GM21515 (cell line): ENCODE data around the gene THAP3.

Source experiments
- ATAC-seq: cut with Tn5 transposase; IDR thresholded peaks from one replicate; pipeline ENCODE4 v1.9.1; 2021; ENCODE audit not compliant: unreplicated experiment

Gene THAP3, protein sequence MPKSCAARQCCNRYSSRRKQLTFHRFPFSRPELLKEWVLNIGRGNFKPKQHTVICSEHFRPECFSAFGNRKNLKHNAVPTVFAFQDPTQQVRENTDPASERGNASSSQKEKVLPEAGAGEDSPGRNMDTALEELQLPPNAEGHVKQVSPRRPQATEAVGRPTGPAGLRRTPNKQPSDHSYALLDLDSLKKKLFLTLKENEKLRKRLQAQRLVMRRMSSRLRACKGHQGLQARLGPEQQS

DNA sequence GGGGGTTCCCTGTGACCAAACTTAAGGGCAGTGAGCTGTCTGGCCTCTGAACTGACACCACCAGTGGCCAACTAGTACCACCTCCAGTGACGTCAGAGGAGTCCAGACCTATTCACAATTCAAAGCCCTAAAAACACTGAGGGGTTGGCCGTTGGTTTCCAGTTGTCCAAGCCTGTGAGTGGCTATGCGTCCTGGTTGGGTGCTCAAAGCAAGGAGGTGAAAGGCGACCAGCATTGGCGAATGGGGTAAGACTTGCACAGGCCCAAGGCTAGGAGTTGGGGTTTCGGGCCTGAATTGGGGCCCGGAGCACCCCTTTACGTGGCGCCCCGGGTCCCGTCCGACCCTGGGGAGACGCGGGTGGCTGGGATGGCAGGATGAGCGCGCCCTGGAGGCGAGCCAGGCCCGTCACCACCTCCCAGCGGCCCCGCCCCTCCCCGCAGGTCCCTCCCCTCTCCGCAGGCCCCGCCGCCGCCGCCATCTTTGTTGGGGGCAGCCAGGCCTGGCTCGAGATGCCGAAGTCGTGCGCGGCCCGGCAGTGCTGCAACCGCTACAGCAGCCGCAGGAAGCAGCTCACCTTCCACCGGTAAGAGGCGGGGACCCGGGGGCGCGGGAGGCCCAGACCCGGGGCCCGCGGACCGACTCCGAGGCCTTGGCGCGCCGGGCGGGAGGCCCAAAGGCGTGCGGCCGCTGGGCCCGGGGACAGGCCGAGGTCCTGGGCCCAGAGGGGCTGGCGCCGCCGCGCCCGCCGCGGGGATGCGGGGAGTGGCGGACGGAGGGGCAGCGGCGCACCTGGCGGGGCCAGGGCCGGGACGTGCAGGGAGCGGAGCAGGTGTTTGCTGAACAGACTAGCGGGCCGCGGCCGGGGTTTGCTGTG lies at the start of gene THAP3:
Gene THAP3, plus strand, starts transcription at position 159 of the 874 bp plus-strand sequence. Its CDS starts 351 bp downstream, at position 510.
- ATAC-seq, result peak; percentile 69

DNA sequence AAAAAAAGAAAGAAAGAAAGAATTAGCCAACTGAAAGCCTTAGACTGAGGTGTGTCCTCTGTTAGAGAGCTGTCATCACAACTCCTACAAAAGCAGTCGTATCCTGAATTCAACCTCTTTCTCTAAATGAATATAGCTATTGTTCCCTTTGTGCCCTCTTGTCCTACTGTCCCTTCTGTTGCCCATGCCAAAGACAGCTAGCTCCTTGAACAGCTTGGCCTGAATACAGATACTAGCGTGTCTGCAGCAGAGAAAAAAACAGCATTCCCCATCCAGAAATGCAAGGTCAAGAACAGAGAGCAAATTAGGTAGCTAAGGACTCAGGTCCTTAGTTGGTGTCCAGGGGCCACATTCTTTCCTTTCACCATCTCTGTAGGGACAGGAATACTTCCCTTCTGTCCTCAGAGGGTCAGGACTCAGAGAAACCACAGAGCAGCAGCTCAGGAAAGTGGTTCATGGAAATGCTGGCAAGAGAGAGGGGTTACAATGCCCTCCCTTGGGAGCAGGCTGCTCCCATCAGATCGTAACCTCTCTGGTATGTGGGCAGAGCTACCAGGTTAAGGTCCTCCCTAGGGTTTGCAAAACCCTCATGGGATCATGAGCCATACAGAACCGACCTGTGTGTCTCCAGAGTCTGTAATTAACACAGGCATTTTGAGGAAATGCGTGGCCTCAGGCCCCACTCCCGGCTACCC lies 46.7 kb upstream of the THAP3 start:
- ATAC-seq, result no peak

DNA sequence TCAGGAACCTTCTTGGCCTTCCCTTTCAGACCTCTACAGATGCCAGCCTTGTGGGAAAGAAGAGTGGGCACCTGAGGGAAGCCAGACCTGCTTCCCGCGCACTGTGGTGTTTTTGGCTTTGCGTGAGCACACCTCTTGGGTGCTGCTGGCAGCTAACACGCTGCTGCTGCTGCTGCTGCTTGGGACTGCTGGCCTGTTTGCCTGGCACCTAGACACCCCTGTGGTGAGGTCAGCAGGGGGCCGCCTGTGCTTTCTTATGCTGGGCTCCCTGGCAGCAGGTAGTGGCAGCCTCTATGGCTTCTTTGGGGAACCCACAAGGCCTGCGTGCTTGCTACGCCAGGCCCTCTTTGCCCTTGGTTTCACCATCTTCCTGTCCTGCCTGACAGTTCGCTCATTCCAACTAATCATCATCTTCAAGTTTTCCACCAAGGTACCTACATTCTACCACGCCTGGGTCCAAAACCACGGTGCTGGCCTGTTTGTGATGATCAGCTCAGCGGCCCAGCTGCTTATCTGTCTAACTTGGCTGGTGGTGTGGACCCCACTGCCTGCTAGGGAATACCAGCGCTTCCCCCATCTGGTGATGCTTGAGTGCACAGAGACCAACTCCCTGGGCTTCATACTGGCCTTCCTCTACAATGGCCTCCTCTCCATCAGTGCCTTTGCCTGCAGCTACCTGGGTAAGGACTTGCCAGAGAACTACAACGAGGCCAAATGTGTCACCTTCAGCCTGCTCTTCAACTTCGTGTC lies 45.9 kb upstream of the THAP3 start:
- no peak for ATAC-seq

DNA sequence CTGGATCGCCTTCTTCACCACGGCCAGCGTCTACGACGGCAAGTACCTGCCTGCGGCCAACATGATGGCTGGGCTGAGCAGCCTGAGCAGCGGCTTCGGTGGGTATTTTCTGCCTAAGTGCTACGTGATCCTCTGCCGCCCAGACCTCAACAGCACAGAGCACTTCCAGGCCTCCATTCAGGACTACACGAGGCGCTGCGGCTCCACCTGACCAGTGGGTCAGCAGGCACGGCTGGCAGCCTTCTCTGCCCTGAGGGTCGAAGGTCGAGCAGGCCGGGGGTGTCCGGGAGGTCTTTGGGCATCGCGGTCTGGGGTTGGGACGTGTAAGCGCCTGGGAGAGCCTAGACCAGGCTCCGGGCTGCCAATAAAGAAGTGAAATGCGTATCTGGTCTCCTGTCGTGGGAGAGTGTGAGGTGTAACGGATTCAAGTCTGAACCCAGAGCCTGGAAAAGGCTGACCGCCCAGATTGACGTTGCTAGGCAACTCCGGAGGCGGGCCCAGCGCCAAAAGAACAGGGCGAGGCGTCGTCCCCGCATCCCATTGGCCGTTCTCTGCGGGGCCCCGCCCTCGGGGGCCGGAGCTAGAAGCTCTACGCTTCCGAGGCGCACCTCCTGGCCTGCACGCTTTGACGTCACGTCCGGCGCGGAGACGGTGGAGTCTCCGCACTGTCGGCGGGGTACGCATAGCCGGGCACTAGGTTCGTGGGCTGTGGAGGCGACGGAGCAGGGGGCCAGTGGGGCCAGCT lies 45.1 kb upstream of the THAP3 start, which contains the start of gene ZBTB48:
Gene ZBTB48, plus strand, starts transcription at position 621 of the 745 bp plus-strand sequence. CDS start 616 bp downstream, outside the sequence.
- ATAC-seq, result peak; percentile 96

DNA sequence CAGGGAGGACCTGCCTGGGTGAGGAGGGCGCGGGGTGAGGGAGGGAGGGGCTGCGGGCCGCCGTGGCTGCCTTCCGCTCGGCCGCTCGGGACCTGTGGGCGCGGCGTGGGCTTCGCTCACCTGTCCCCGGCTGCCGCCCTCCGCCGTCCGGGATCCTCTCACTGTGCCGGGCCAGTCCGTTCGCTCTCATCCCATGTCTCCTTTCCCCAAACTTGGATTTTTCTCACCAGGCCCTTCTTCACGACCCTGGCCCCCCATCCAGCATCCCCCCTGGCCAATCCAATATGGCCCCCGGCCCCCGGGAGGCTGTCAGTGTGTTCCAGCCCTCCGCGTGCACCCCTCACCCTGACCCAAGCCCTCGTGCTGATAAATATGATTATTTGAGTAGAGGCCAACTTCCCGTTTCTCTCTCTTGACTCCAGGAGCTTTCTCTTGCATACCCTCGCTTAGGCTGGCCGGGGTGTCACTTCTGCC lies 44.5 kb upstream of the THAP3 start:
- ATAC-seq, result peak; percentile 19

DNA sequence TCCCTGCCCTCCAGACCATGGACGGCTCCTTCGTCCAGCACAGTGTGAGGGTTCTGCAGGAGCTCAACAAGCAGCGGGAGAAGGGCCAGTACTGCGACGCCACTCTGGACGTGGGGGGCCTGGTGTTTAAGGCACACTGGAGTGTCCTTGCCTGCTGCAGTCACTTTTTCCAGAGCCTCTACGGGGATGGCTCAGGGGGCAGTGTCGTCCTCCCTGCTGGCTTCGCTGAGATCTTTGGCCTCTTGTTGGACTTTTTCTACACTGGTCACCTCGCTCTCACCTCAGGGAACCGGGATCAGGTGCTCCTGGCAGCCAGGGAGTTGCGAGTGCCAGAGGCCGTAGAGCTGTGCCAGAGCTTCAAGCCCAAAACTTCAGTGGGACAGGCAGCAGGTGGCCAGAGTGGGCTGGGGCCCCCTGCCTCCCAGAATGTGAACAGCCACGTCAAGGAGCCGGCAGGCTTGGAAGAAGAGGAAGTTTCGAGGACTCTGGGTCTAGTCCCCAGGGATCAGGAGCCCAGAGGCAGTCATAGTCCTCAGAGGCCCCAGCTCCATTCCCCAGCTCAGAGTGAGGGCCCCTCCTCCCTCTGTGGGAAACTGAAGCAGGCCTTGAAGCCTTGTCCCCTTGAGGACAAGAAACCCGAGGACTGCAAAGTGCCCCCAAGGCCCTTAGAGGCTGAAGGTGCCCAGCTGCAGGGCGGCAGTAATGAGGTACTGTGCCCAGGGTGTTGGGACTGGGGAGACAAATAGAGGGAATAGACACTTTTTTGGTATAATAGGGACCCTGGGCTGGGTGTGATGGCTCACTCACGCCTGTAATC lies 43.9 kb upstream of the THAP3 start:
- ATAC-seq, result no peak

DNA sequence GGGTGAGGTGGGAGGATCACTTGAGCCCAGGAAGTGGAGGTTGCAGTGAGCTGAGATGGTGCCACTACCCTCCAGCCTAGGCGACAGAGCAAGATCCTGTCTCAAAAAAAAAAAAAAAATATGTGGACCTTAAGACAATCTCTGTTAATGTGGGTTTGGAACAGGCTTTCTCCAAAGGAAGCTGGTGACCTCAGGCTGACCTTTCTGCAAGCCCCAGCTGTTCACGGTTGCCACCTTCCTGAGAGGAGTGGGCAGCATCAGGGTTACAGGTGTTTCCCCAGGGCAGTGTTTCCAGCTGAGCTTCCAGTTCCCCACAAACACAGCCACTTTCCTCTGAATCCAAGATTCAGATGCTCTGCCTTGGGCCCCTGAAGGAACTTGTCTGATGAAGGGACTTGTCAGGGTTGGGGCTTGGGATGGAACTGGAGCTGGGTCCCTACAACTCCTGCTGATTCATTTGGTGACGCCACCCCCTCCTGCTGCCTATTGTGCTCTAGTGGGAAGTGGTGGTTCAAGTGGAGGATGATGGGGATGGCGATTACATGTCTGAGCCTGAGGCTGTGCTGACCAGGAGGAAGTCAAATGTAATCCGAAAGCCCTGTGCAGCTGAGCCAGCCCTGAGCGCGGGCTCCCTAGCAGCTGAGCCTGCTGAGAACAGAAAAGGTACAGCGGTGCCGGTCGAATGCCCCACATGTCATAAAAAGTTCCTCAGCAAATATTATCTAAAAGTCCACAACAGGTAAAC lies 42.9 kb upstream of the THAP3 start:
- ATAC-seq, result no peak

DNA sequence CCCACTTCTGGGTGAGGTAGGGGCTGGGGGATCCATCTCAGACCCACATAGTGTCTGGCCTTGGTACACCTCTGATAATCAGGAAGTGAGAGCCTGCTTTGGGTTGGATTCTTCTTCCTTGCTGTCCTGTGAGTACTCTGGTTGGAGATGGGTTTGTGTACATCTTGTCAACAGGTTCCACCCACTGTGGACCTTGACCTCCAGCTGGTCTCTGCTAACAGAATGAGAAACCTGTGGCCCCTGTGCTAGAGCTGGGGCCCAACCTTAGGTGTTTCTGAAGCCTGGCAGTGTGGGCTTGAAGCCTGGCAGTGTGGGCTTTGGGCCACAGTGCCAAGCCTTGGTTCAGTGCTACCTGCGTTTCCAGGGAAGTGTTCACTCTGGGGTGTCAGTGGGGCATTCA lies 42.3 kb upstream of the THAP3 start:
- no peak for ATAC-seq

DNA sequence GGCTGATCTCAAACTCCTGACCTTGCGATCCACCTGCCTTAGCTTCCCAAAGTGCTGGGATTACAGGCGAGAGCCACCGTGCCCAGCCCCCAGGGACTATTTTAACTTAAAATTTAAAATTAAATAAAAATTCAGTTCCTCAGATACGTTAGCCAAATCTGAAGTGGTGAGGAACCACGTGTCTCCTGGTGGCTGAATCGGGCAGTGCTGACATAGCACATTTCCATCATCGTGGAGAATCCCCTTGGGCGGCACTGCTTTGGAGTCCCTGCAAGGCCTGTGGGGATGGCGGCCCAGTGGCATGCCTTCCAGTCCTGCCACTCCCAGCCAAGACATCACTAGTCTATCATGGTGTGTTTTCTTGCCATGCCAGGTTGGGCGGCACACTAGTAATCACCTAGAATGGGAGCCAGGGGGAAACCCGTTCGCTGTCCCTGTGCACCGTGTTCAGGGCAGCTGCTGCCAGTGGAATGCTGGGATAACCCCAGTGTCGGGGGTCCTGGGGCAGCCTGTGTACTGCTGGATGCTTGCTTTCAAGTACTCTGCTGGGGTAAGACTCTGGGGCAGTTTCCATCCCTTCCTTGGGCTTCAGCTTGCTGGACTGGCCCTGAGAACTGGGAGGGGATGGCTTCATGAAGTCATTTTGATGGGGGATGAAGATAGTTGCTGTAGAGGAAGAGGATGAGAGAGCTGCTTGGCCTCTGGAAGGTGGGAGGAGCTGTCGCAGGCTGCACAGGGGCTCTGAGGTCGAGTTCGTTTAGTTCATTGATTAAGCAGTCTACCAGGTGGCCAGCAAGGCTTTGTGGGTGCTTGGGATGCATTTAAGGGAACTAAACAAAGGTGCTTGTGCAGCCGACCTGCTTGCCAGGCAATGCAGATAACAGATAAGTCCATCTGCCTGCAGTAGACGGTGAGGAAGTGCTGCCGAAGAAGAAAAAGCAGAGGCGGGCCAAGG lies 40.3 kb upstream of the THAP3 start:
- no peak for ATAC-seq

DNA sequence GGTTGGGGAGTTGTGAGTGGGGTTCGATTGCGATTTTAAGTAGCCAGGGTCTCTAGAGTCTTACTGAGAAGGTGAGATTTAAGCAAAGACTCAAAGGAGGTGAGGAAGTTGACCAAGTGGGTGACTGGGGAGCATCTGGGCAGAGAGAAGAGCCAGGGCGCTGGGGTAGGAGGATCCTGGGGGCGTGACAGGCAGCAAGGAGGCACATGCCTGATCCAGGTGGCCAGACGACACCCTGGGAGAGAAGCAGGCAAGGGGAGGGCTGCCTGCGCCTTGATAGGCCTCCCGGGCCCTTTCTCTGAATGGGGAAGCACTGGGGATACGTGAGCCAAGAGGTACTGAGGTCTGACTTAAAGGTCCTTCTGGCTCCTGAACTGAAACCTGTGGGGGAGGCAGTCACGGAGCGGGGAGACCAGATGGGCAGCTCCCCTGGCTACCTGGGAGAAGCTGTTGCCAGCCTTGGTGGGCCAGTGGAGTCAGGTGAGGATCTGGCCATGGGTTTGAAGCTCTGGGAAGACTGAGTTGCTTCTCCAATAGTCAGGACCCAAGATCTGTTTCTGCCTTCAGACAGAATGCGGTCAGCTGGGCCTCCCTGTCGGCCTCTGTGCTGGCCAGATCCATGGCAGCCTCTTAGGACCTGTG lies 39.5 kb upstream of the THAP3 start:
- ATAC-seq, result no peak

DNA sequence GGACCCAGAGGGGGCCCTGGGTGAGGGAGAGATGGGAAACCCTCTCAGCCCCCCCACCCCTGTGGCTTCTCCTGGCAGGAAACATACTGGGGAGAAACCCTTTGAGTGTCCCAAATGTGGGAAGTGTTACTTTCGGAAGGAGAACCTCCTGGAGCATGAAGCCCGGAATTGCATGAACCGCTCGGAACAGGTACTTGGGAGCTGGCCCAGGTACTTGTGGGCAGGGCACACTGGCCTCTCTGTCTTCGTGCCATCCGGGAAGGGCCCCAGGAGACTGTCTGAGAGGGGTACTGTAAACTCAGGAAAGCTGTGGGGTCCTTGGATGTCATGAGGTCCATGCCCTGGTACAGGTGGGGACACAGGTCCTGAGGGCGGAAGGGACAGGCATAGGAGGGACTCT lies 38.8 kb upstream of the THAP3 start:
- no peak for ATAC-seq

DNA sequence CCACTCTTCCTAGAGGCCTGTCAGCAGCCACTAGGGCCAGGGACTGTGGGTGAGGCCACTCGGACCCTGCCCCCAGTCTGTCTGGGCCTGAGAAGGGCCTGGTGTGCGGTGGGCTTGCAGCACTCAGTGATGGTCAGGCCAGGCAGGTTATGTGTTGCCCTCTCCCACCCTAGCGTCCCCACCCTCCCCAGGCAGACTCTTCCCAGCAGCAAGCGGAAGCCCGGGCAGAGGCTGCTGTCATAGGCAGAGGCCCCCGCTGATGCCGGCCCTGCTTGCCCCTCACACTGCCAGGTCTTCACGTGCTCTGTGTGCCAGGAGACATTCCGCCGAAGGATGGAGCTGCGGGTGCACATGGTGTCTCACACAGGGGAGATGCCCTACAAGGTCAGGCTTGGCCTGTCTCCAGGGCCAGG lies 38.3 kb upstream of the THAP3 start:
- ATAC-seq, result no peak

DNA sequence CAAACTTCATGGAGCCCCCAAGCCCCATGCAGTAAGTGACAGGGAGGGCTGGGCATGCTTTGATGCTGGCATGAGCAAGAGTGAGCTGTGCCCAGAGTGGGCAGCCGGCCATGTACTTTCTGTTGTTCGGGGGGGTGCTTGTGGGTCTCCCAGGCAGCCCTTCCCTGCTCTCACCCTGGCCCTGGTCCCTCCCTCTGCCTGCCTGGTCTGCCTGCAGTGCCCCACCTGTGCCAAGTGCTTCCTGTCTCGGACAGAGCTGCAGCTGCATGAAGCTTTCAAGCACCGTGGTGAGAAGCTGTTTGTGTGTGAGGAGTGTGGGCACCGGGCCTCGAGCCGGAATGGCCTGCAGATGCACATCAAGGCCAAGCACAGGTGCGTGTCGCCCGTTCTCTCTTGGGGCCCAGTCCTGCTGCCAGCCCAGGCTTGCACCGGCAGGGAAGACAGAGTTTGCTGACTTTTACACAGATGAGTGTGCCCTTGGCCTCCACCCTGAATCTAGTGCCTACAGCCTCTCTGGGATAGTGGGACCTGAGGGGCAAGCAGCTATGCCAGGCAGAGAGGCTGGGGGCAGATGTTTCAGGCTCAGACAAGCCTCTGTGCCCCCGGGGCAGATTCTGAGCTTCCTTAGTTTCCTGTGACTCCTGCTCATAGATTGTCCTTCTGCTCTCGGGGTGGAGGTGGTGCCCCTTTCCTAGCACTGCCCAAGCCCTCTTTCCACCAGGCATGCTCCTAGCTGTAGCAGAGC lies 37.2 kb upstream of the THAP3 start:
- no peak for ATAC-seq

DNA sequence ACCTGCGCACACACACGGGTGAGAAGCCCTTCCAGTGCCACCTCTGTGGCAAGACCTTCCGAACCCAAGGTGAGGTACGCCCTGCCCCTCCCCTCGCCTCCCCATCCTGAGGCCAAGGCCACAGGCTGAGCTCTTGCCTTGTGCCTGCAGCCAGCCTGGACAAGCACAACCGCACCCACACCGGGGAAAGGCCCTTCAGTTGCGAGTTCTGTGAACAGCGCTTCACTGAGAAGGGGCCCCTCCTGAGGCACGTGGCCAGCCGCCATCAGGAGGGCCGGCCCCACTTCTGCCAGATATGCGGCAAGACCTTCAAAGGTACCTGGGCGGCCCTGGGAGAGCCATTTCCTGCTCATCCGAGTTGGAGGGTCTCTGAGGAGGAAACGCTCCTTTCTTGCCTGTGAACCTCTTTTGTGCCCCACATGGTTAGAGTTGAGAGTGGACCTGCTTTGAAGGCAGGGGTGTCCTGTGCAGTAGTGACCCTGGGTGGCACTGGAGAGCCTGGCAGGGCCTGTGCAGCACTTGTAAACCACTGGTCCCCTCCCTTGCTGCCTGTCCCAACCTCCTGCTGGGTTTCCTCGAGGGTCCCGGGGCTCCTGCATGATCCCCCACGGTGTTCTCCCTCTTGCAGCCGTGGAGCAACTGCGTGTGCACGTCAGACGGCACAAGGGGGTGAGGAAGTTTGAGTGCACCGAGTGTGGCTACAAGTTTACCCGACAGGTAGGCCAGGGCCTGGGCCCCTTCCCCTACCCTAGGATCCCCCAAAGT lies 36.4 kb upstream of the THAP3 start:
- no peak for ATAC-seq

DNA sequence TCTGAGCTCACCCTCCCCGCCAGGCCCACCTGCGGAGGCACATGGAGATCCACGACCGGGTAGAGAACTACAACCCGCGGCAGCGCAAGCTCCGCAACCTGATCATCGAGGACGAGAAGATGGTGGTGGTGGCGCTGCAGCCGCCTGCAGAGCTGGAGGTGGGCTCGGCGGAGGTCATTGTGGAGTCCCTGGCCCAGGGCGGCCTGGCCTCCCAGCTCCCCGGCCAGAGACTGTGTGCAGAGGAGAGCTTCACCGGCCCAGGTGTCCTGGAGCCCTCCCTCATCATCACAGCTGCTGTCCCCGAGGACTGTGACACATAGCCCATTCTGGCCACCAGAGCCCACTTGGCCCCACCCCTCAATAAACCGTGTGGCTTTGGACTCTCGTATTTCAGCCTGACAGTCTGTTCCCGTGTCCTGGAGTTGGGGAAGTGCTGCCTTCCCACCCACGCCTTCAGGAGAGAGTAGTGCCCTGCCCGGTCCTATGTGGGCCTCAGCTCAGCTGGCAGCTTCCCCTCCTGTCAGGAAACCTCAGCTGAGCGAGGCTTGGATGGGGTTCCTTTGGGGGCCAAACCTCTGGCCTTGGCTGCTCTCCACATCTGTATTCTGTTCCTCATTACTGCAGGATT lies 35.7 kb upstream of the THAP3 start:
- ATAC-seq, result no peak
